ENCODE measurements around the gene IPMK. TPM values are rescaled to one million over a fixed set of nuclear protein-coding genes. Genes with fewer than 3 reads are reported as not detected.

Gene IPMK
- total and polyA plus RNA-seq, 12 donors: 0.93 to 5.0 (median 2.6) TPM

GRCh38 chr10:58225654-58226053, 42.0 kb downstream of the IPMK start:
- intact Hi-C loops (cut with DNase I): no loop called here
- WGBS, 2 donors: 97 to 99% methylated on average over 2 of the region's 2 CpGs
- no peak for DNase-seq
- Histone ChIP-seq H3K4me1 (peaks cover 0 to 2% (median 0%) of the 10 kb centered on the region in 9 donors), H3K36me3 (peaks cover 0 to 59% (median 0%) of the 10 kb centered on the region in 9 donors), H3K27ac (no peak overlapping the region), H3K4me3 (no peak overlapping the region), H3K9me3 (no peaks in the 10 kb centered on the region), H3K27me3 (no peaks in the 10 kb centered on the region)
- no peak for ATAC-seq
- TF ChIP-seq, protein P1, sequence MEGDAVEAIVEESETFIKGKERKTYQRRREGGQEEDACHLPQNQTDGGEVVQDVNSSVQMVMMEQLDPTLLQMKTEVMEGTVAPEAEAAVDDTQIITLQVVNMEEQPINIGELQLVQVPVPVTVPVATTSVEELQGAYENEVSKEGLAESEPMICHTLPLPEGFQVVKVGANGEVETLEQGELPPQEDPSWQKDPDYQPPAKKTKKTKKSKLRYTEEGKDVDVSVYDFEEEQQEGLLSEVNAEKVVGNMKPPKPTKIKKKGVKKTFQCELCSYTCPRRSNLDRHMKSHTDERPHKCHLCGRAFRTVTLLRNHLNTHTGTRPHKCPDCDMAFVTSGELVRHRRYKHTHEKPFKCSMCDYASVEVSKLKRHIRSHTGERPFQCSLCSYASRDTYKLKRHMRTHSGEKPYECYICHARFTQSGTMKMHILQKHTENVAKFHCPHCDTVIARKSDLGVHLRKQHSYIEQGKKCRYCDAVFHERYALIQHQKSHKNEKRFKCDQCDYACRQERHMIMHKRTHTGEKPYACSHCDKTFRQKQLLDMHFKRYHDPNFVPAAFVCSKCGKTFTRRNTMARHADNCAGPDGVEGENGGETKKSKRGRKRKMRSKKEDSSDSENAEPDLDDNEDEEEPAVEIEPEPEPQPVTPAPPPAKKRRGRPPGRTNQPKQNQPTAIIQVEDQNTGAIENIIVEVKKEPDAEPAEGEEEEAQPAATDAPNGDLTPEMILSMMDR (IDR thresholded peaks at IDR 0.05): no peak

- Histone ChIP-seq H3K27ac (peak overlapping the region in 4 of 10 donors; percentile 11 to 58 (median 26)), H3K27me3 (no peaks in the 10 kb centered on the region), H3K9me3 (no peaks in the 10 kb centered on the region), H3K4me1 (peaks cover 0 to 22% (median 3%) of the 10 kb centered on the region in 9 donors), H3K4me3 (no peak overlapping the region), H3K36me3 (peaks cover 0 to 21% (median 0%) of the 10 kb centered on the region in 9 donors)
- intact Hi-C loops (cut with DNase I): no loop called here
- TF ChIP-seq, protein P1 (IDR thresholded peaks at IDR 0.05): no peak
- DNase-seq (no peak), ATAC-seq (peak in 4 of 8 donors; percentile 56 to 90 (median 74))
- 93% methylated on average over 2 of the region's 2 CpGs for WGBS, 2 donors
Observed at GRCh38 chr10:58220769-58221451, 46.8 kb downstream of the IPMK start.

DNA sequence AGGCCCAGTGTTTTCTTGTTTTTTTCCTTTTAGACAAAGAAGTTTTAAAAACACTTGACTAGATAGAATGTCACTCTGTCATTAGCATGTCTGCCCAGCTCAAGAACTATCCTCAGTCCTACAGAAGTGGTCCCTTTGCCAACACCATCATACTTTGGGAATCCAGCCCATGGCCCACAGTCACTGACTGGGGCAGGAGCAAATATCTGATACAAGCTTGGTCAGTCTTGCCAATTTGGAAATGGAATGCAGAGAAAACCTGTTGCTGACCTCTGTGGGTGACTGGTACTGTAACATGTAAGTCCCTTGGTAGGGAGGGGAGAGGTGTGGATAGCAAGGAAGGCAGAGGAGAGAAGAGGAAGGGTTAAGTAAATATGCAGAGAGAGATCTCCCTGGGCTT, 47.8 kb downstream of the IPMK start:
- intact Hi-C loops (cut with DNase I): no loop called here

DNA sequence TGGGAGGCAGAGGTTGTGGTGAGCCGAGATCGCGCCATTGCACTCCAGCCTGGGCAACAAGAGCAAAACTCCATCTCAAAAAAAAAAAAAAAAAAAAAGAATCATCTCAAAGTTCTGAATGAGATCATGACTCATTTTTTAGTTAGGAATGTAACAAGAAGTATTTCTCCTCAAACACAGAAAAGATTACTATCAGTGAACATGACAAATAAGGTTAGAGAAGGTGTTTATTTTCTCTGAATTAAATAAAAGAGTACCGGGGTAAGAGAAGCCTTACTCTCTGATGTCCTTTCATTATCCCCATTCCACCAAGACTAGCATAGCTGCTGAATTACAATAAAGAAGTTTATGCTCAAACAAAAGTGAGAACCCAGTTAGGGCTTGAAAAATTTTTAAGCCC, 50.1 kb downstream of the IPMK start:
- Histone ChIP-seq H3K4me3 (no peak overlapping the region), H3K36me3 (peaks cover 0 to 17% (median 0%) of the 10 kb centered on the region in 9 donors), H3K27me3 (no peaks in the 10 kb centered on the region), H3K9me3 (no peaks in the 10 kb centered on the region), H3K27ac (no peak overlapping the region), H3K4me1 (peaks cover 0 to 22% (median 3%) of the 10 kb centered on the region in 9 donors)
- DNase-seq (no peak), ATAC-seq (no peak)
- intact Hi-C loops (cut with DNase I): no loop called here
- TF ChIP-seq, protein P1 (IDR thresholded peaks at IDR 0.05): no peak
- WGBS, 2 donors: 92 to 99% methylated on average over 4 of the region's 4 CpGs

More for the DNA sequence above, 47.8 kb downstream of the IPMK start:
- peak in 1 of 2 donors; percentile 6 for DNase-seq
- peak in 4 of 8 donors; percentile 55 to 91 (median 64) for ATAC-seq
- Histone ChIP-seq H3K27ac (peak overlapping the region in 3 of 10 donors; percentile 22 to 58 (median 29)), H3K4me1 (peaks cover 0 to 22% (median 3%) of the 10 kb centered on the region in 9 donors), H3K27me3 (no peaks in the 10 kb centered on the region), H3K9me3 (no peaks in the 10 kb centered on the region), H3K4me3 (no peak overlapping the region), H3K36me3 (peaks cover 0 to 19% (median 0%) of the 10 kb centered on the region in 9 donors)
- TF ChIP-seq, protein P1 (IDR thresholded peaks at IDR 0.05): no peak
